Osteoblast (primary cell): ENCODE data around the gene COL4A2. TPM values are rescaled to one million over a fixed set of nuclear protein-coding genes. Genes with fewer than 3 reads are reported as not detected.

ENCODE experiments used
- DNase-seq: peaks from one replicate; pipeline ENCODE4 v3.0.0; 2011; ENCODE audit warnings: low spot score, mixed read lengths; ENCODE audit not compliant: insufficient read length; ENCODE audit errors: missing footprints
- H2AFZ ChIP-seq: 2 replicates; pipeline ENCODE4 v1.6.0; 2011; ENCODE audit warnings: mild to moderate bottlenecking, low read length
- H3K27ac ChIP-seq: 2 replicates; pipeline ENCODE4 v1.5.1; 2011; ENCODE audit warnings: mild to moderate bottlenecking, low read depth, low read length, moderate library complexity
- H3K27me3 ChIP-seq: 2 replicates; pipeline ENCODE4 v1.6.0; 2012; ENCODE audit warnings: mild to moderate bottlenecking, control low read depth, inconsistent platforms, low read length, moderate library complexity; ENCODE audit not compliant: insufficient read depth
- H3K36me3 ChIP-seq: 2 replicates; pipeline ENCODE4 v1.5.1; 2011; ENCODE audit warnings: mild to moderate bottlenecking, low read length, control low read depth, moderate library complexity; ENCODE audit not compliant: insufficient read depth
- H3K4me1 ChIP-seq: 2 replicates; pipeline ENCODE4 v1.5.1; 2011; ENCODE audit warnings: mild to moderate bottlenecking, low read length, control low read depth, moderate library complexity; ENCODE audit not compliant: insufficient read depth
- H3K4me2 ChIP-seq: 2 replicates; pipeline ENCODE4 v1.6.0; 2011; ENCODE audit warnings: mild to moderate bottlenecking, low read length; ENCODE audit not compliant: insufficient read depth
- H3K4me3 ChIP-seq: fragments of 200-600 bp; sonication (generic); 3 replicates; pipeline ENCODE4 v1.5.1; 2012; ENCODE audit warnings: mild to moderate bottlenecking, low read length, inconsistent platforms; ENCODE audit not compliant: insufficient read depth
- H3K79me2 ChIP-seq: 2 replicates; pipeline ENCODE4 v1.6.0; 2012; ENCODE audit warnings: mild to moderate bottlenecking, low read length, control low read depth, inconsistent platforms; ENCODE audit not compliant: insufficient read depth
- H3K9me3 ChIP-seq: 2 replicates; pipeline ENCODE4 v1.5.1; 2011; ENCODE audit warnings: low read depth, low read length, control low read depth
- H4K20me1 ChIP-seq: 2 replicates; pipeline ENCODE4 v1.6.0; 2012; ENCODE audit warnings: mild to moderate bottlenecking, low read length, control low read depth; ENCODE audit not compliant: insufficient read depth
- total RNA-seq: library from RNA; depleted of rRNA; stranded (reverse); fragments of >200 nt; gene quantifications from 2 replicates; pipeline ENCODE4 v1.2.3, GENCODE V29; 2012
- TF ChIP-seq, protein P1 (sequence below): IDR thresholded peaks from 2 replicates; pipeline ENCODE4 v1.5.1; 2011; ENCODE audit warnings: mild to moderate bottlenecking, low read depth, low read length, moderate library complexity; ENCODE audit errors: extremely low read depth

The COL4A2 gene
- total RNA-seq, 1 donor, result 267 TPM

DNA sequence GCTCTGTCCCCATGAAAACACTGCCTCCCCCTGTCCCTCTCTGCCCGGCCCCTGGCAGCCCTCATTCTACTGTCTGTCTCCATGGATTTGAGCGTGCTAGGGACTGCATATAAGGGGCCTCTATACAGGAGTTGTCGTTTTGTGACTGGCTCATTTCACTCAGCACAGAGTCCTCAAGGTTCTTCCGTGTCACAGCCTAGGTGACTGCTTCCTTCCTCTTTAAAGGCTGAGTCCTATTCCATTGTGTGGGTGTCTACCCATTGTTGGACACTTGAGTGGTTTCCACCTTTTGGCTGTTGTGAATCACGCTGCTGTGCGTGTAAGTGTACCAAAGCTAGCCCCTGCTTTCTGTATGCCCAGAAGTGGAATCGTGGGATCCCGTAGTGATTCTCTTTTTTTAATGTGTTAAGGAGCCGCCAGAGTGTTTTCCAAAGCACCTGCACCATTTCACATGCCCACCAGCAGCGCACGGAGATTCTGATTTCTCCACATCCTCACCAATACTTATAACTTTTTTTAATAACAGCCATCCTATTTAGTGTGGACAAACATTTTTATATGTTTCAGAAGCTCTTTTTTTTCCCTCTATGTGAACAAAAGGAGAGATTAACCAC, 116.7 kb downstream of the COL4A2 start:
- Histone ChIP-seq H4K20me1 (peaks cover 2% of the 10 kb centered on the region), H2AFZ (no peak overlapping the region), H3K79me2 (peaks cover 3% of the 10 kb centered on the region), H3K27me3 (no peaks in the 10 kb centered on the region), H3K9me3 (no peaks in the 10 kb centered on the region), H3K4me1 (peaks cover 27% of the 10 kb centered on the region), H3K4me3 (no peak overlapping the region), H3K4me2 (no peak overlapping the region), H3K27ac (no peak overlapping the region), H3K36me3 (peaks cover 60% of the 10 kb centered on the region)
- no peak for DNase-seq
- TF ChIP-seq, protein P1, sequence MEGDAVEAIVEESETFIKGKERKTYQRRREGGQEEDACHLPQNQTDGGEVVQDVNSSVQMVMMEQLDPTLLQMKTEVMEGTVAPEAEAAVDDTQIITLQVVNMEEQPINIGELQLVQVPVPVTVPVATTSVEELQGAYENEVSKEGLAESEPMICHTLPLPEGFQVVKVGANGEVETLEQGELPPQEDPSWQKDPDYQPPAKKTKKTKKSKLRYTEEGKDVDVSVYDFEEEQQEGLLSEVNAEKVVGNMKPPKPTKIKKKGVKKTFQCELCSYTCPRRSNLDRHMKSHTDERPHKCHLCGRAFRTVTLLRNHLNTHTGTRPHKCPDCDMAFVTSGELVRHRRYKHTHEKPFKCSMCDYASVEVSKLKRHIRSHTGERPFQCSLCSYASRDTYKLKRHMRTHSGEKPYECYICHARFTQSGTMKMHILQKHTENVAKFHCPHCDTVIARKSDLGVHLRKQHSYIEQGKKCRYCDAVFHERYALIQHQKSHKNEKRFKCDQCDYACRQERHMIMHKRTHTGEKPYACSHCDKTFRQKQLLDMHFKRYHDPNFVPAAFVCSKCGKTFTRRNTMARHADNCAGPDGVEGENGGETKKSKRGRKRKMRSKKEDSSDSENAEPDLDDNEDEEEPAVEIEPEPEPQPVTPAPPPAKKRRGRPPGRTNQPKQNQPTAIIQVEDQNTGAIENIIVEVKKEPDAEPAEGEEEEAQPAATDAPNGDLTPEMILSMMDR, result no peak

- H3K79me2 ChIP-seq, result peaks cover 3% of the 10 kb centered on the region
- peak overlapping the region; percentile 17 for H3K27ac ChIP-seq
- no peaks in the 10 kb centered on the region for H3K9me3 ChIP-seq
- H3K4me2 ChIP-seq, result no peak overlapping the region
- no peak overlapping the region for H3K4me3 ChIP-seq
- TF ChIP-seq, protein P1, result no peak
- DNase-seq, result no peak
- H3K27me3 ChIP-seq, result no peaks in the 10 kb centered on the region
- peaks cover 2% of the 10 kb centered on the region for H4K20me1 ChIP-seq
- H3K4me1 ChIP-seq, result peaks cover 27% of the 10 kb centered on the region
- no peak overlapping the region for H2AFZ ChIP-seq
- H3K36me3 ChIP-seq, result peaks cover 63% of the 10 kb centered on the region
Measured at GRCh38 chr13:110424569-110425443, 117.7 kb downstream of the COL4A2 start.

DNA sequence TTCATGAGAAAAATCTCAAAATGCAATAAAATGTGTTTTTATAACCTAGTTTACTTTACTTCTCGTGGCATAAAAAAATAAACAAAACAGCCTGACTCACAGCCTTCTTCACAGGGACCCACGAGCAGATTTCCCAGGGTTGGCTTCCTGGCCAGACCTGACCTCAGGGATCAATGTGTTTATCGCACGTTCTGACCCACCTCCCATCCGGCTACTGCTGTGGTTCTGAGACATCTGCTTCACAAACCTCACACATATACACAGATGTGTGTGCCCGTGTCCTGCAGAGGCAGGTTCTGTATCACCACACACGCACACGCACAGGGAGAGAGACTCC, 118.3 kb downstream of the COL4A2 start:
- H3K36me3 ChIP-seq, result peaks cover 63% of the 10 kb centered on the region
- no peak overlapping the region for H3K4me2 ChIP-seq
- H4K20me1 ChIP-seq, result peaks cover 2% of the 10 kb centered on the region
- H3K79me2 ChIP-seq, result peaks cover 3% of the 10 kb centered on the region
- no peaks in the 10 kb centered on the region for H3K9me3 ChIP-seq
- no peaks in the 10 kb centered on the region for H3K27me3 ChIP-seq
- TF ChIP-seq, protein P1, result no peak
- DNase-seq, result no peak
- H2AFZ ChIP-seq, result no peak overlapping the region
- peaks cover 27% of the 10 kb centered on the region for H3K4me1 ChIP-seq
- H3K27ac ChIP-seq, result peak overlapping the region; percentile 30
- no peak overlapping the region for H3K4me3 ChIP-seq

DNA sequence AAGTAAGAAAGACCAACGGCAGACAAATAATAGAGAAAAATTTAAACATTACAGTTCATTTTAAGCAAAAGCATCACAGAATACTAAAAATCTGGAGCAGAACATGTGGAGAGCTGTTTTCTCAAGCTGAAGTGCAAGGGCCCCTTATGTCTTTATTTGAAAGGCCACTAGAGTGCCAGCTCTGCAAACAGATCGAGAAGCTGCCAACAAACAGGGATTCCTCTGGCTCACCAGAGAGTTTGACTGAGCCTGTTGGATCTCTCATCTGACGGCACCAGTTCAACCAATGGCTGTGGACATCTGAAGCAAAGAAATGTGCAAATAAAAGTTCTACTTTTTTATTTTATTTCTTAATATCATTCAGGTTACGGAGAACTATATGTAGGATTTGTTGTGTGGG, 119.7 kb downstream of the COL4A2 start:
- no peak overlapping the region for H3K27ac ChIP-seq
- H3K27me3 ChIP-seq, result no peaks in the 10 kb centered on the region
- peaks cover 2% of the 10 kb centered on the region for H4K20me1 ChIP-seq
- H3K4me2 ChIP-seq, result no peak overlapping the region
- H3K4me3 ChIP-seq, result no peak overlapping the region
- peaks cover 72% of the 10 kb centered on the region for H3K36me3 ChIP-seq
- H3K79me2 ChIP-seq, result peaks cover 3% of the 10 kb centered on the region
- no peaks in the 10 kb centered on the region for H3K9me3 ChIP-seq
- TF ChIP-seq, protein P1, result no peak
- no peak overlapping the region for H2AFZ ChIP-seq
- DNase-seq, result no peak
- H3K4me1 ChIP-seq, result peaks cover 13% of the 10 kb centered on the region
